Measurements from ENCODE around the gene KLK10. TPM values are rescaled to one million over a fixed set of nuclear protein-coding genes. Genes with fewer than 3 reads are reported as not detected.
"Not testable (repeated sequence)": the region's sequence is repeated elsewhere in the genome, so short reads cannot be mapped to it uniquely, and the experiment has no call there.

The KLK10 gene
- total and polyA plus RNA-seq, 10 donors: 0.06 to 0.13 (median 0.09) TPM; not detected in 7

DNA sequence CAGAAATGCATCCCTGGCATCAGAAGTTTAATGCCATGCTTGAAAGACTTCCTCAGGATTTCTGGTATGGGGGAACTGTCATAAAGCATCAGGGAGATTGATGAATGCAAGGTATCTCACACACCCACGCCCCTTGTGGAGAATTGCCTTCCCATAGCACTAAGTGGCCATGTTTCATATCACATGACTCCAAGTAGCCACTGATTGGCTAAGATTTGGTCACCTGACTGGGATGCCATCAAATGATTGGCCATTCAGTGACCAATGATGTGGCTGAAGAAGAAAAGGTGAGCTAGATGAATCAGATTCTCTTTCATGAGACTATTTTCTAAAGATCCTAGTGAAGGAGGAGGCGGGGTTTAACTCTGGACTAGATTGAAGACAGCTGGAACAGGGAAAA lies 25.4 kb downstream of the KLK10 start:
- Histone ChIP-seq H3K4me1 (no peaks in the 10 kb centered on the region), H3K4me3 (no peak overlapping the region), H3K27me3 (replicated peaks in 1 of 7) (peaks cover 0 to 39% (median 0%) of the 10 kb centered on the region in 7 donors), H3K27ac (no peak overlapping the region), H3K36me3 (no peaks in the 10 kb centered on the region), H3K9me3 (peaks cover 0 to 9% (median 4%) of the 10 kb centered on the region in 8 donors)
- 68 to 91% (median 82%) methylated on average over 2 of the region's 2 CpGs for WGBS, 5 donors
- no peak for DNase-seq
- TF ChIP-seq POLR2A (IDR thresholded peaks at IDR 0.05) (no peak), POLR2AphosphoS5 (IDR thresholded peaks at IDR 0.05) (no peak)
- TF ChIP-seq, protein P1, sequence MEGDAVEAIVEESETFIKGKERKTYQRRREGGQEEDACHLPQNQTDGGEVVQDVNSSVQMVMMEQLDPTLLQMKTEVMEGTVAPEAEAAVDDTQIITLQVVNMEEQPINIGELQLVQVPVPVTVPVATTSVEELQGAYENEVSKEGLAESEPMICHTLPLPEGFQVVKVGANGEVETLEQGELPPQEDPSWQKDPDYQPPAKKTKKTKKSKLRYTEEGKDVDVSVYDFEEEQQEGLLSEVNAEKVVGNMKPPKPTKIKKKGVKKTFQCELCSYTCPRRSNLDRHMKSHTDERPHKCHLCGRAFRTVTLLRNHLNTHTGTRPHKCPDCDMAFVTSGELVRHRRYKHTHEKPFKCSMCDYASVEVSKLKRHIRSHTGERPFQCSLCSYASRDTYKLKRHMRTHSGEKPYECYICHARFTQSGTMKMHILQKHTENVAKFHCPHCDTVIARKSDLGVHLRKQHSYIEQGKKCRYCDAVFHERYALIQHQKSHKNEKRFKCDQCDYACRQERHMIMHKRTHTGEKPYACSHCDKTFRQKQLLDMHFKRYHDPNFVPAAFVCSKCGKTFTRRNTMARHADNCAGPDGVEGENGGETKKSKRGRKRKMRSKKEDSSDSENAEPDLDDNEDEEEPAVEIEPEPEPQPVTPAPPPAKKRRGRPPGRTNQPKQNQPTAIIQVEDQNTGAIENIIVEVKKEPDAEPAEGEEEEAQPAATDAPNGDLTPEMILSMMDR (IDR thresholded peaks at IDR 0.05 in 8 of 11, conservative IDR thresholded peaks at IDR 0.05 in 3 of 11): no peak
- intact Hi-C loops (cut with DNase I; ENCODE audit: low total_unique reads): no loop called here

DNA sequence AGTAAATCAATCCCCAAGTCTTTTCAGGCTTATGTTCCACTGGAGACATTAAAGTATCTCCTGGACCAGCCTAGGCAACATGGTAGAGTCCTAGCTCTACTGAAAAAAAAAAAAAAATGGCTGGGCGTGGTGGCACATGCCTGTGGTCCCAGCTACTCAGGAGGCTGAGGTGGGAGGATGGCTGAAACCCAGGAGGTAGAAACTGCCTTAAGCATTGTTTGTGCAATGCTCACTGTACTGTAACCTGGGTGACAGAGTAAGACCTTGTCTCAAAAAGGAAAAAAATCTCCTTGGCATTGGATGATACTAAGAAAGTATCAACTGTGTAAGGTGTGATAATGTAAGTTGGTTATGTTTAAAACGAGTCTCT lies 26.9 kb downstream of the KLK10 start:
- Histone ChIP-seq H3K4me3 (no peak overlapping the region), H3K9me3 (peaks cover 0 to 9% (median 4%) of the 10 kb centered on the region in 8 donors), H3K27ac (no peak overlapping the region), H3K27me3 (replicated peaks in 1 of 7) (peaks cover 0 to 39% (median 0%) of the 10 kb centered on the region in 7 donors), H3K4me1 (no peaks in the 10 kb centered on the region), H3K36me3 (no peaks in the 10 kb centered on the region)
- 60 to 83% (median 72%) methylated on average over 2 of the region's 2 CpGs for WGBS, 5 donors
- no peak for TF ChIP-seq POLR2AphosphoS5 (IDR thresholded peaks at IDR 0.05)
- no peak for TF ChIP-seq POLR2A (IDR thresholded peaks at IDR 0.05)
- TF ChIP-seq, protein P1 (IDR thresholded peaks at IDR 0.05 in 8 of 11, conservative IDR thresholded peaks at IDR 0.05 in 3 of 11): no peak
- no peak for DNase-seq
- intact Hi-C loops (cut with DNase I; ENCODE audit: low total_unique reads): no loop called here

DNA sequence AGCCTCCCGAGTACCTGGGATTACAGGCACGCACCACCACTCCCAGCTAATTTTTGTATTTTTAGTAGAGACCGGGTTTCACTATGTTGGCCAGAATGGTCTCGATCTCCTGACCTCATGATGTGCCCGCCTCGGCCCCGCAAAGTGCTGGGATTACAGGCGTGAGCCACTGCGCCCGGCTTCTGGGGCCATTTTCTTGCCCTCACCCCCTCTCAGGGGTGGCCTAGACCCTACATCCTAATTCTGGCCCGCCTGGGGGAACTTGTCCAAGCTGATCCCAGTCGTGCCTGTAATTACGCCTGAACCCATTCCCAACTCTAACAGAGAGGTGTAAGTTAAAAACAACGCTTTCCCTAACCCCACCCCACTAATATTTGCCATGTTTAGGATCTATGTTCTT lies 35.1 kb downstream of the KLK10 start:
- 78 to 86% (median 84%) methylated on average over 14 of the region's 14 CpGs for WGBS, 5 donors
- not testable (repeated sequence) for DNase-seq, H3K36me3 ChIP-seq

DNA sequence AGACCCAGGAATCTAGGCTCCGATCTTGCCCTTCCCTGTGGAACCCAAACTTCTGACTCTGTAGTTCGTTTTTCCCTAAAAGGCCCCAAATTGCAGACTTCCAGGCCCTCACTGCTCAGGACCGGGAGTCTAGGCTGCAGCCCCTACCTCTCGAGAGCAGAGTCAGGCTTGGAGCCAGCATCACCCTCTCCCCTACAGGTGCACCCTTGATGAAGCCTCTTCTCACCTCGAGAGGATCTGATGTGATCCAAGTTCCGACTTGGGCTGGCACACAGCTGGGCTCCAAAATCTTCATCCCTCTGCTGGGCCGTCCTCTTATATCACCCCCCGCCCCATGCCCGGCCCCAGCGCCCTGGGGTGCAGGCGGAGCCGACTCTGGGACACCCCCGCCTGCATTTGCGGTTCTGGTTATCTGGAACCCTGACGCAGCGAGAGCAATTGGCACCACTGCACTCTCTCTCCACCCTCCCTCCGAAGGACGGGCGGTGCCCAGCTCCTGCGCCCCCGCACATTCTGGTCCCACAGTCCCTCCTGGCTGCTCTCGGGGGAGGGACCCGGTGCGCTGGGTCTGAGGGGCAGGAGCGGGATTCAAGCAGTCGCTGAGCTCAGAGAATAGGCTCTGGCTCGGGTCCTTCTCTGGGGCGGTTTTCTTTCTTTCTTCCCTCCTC lies 35.8 kb downstream of the KLK10 start, which contains the start of gene KLK7:
TSS of gene KLK7 (minus strand) at position 293 of the 668 bp plus-strand sequence. CDS start 1,518 bp downstream, outside the sequence.
- Histone ChIP-seq H3K4me1 (no peaks in the 10 kb centered on the region), H3K36me3 (no peaks in the 10 kb centered on the region), H3K27ac (no peak within 1 kb of the TSS), H3K9me3 (no peaks in the 10 kb centered on the region), H3K4me3 (no peak within 1 kb of the TSS), H3K27me3 (replicated peaks in 1 of 7) (peaks cover 0 to 75% (median 0%) of the 10 kb centered on the region in 7 donors)
- intact Hi-C loops (cut with DNase I; ENCODE audit: low total_unique reads): no loop called here
- DNase-seq: no peak
- WGBS, 5 donors: 16 to 32% (median 21%) methylated on average over 27 to 28 of the region's 28 CpGs
- no peak for TF ChIP-seq POLR2AphosphoS5 (IDR thresholded peaks at IDR 0.05)
- TF ChIP-seq POLR2A (IDR thresholded peaks at IDR 0.05): no peak
- TF ChIP-seq, protein P1 (IDR thresholded peaks at IDR 0.05 in 8 of 11, conservative IDR thresholded peaks at IDR 0.05 in 3 of 11): no peak

More for the DNA sequence above, 35.1 kb downstream of the KLK10 start:
- H3K4me3 ChIP-seq; H3K4me1 ChIP-seq; H3K9me3 ChIP-seq; intact Hi-C loops (cut with DNase I; ENCODE audit: low total_unique reads); H3K27ac ChIP-seq: not testable (repeated sequence)
- peaks cover 0 to 75% (median 0%) of the 10 kb centered on the region in 7 donors for H3K27me3 ChIP-seq (replicated peaks in 1 of 7)

All from spleen (tissue), 11 donors.